ENCODE data around the gene ZNF423.

ZNF423 gene

GRCh38 chr16:49505556-49505955, 350.4 kb downstream of the ZNF423 start:
- TF ChIP-seq CTCF (IDR thresholded peaks at IDR 0.05; ENCODE audit: low read depth, low read length, poor library complexity, severe bottlenecking) (no peak), EZH2phosphoT487 (IDR thresholded peaks at IDR 0.05; ENCODE audit: borderline replicate concordance, low read length) (no peak)
- Histone ChIP-seq H3F3A (ENCODE audit: control insufficient read depth, insufficient read depth) (no peaks in the 10 kb centered on the region), H3K79me2 (ENCODE audit: control insufficient read depth, low read length) (no peaks in the 10 kb centered on the region), H3K4me2 (ENCODE audit: low read length) (no peak overlapping the region), H3K4me1 (ENCODE audit: control insufficient read depth, low read length) (no peaks in the 10 kb centered on the region), H4K20me1 (ENCODE audit: control insufficient read depth, insufficient read depth, low read depth, low read length) (no peaks in the 10 kb centered on the region), H3K27me3 (ENCODE audit: control insufficient read depth, low read length) (no peaks in the 10 kb centered on the region), H3K27ac (ENCODE audit: low read depth, low read length) (no peak overlapping the region), H3K36me3 (ENCODE audit: control insufficient read depth, low read length) (no peaks in the 10 kb centered on the region), H3K9me2 (replicated peaks; ENCODE audit: control insufficient read depth, low read length) (no peaks in the 10 kb centered on the region), H3K4me3 (ENCODE audit: low read length) (no peak overlapping the region), H3K9me3 (ENCODE audit: control insufficient read depth, insufficient read depth, low read length) (no peaks in the 10 kb centered on the region)

- no peak for TF ChIP-seq CTCF (IDR thresholded peaks at IDR 0.05; ENCODE audit: low read depth, low read length, poor library complexity, severe bottlenecking)
- TF ChIP-seq EZH2phosphoT487 (IDR thresholded peaks at IDR 0.05; ENCODE audit: borderline replicate concordance, low read length) = no peak
- Histone ChIP-seq H3K4me2 (ENCODE audit: low read length) (no peak overlapping the region), H3K9me3 (ENCODE audit: control insufficient read depth, insufficient read depth, low read length) (no peaks in the 10 kb centered on the region), H3K4me1 (ENCODE audit: control insufficient read depth, low read length) (no peaks in the 10 kb centered on the region), H3K9me2 (replicated peaks; ENCODE audit: control insufficient read depth, low read length) (no peaks in the 10 kb centered on the region), H3K27ac (ENCODE audit: low read depth, low read length) (no peak overlapping the region), H4K20me1 (ENCODE audit: control insufficient read depth, insufficient read depth, low read depth, low read length) (no peaks in the 10 kb centered on the region), H3K36me3 (ENCODE audit: control insufficient read depth, low read length) (no peaks in the 10 kb centered on the region), H3F3A (ENCODE audit: control insufficient read depth, insufficient read depth) (no peaks in the 10 kb centered on the region), H3K4me3 (ENCODE audit: low read length) (no peak overlapping the region), H3K27me3 (ENCODE audit: control insufficient read depth, low read length) (no peaks in the 10 kb centered on the region), H3K79me2 (ENCODE audit: control insufficient read depth, low read length) (no peaks in the 10 kb centered on the region)
Measured at GRCh38 chr16:49504626-49505025, 351.3 kb downstream of the ZNF423 start.

- H3K79me2 ChIP-seq (ENCODE audit: control insufficient read depth, low read length) = no peaks in the 10 kb centered on the region
- no peaks in the 10 kb centered on the region for H4K20me1 ChIP-seq (ENCODE audit: control insufficient read depth, insufficient read depth, low read depth, low read length)
- no peak for TF ChIP-seq EZH2phosphoT487 (IDR thresholded peaks at IDR 0.05; ENCODE audit: borderline replicate concordance, low read length)
- no peak for TF ChIP-seq CTCF (IDR thresholded peaks at IDR 0.05; ENCODE audit: low read depth, low read length, poor library complexity, severe bottlenecking)
- H3K4me1 ChIP-seq (ENCODE audit: control insufficient read depth, low read length) = no peaks in the 10 kb centered on the region
- H3K4me3 ChIP-seq (ENCODE audit: low read length) = no peak overlapping the region
- H3K4me2 ChIP-seq (ENCODE audit: low read length) = no peak overlapping the region
- H3F3A ChIP-seq (ENCODE audit: control insufficient read depth, insufficient read depth) = no peaks in the 10 kb centered on the region
- H3K9me3 ChIP-seq (ENCODE audit: control insufficient read depth, insufficient read depth, low read length) = no peaks in the 10 kb centered on the region
- H3K27me3 ChIP-seq (ENCODE audit: control insufficient read depth, low read length) = no peaks in the 10 kb centered on the region
- no peaks in the 10 kb centered on the region for H3K9me2 ChIP-seq (replicated peaks; ENCODE audit: control insufficient read depth, low read length)
- no peak overlapping the region for H3K27ac ChIP-seq (ENCODE audit: low read depth, low read length)
- no peaks in the 10 kb centered on the region for H3K36me3 ChIP-seq (ENCODE audit: control insufficient read depth, low read length)
Measured at GRCh38 chr16:49504023-49504364, 351.9 kb downstream of the ZNF423 start.

Measured in DOHH2 (cell line).